ENCODE data around the gene CALY.

The CALY gene

DNA sequence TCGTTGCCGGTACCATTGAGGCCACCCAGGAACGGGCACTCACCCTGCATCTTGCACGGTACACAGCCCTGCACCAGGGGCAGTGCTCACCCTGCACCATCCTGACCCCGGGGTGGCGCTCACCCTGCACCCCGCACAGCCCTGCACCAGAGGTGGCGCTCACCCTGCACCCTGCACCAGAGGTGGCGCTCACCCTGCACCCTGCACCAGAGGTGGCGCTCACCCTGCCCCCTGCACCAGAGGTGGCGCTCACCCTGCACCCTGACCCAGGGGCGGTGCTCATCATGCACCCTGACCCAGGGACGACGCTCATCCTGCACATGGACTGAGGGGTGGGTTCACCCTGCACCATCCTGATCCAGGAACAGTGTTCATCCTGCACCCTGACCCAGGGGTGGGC is 34.5 kb downstream of the CALY start:
- Histone ChIP-seq H3K36me3 (ENCODE audit: control insufficient read depth, insufficient read depth, low read length) (peaks cover 18% of the 10 kb centered on the region), H3K27me3 (ENCODE audit: control insufficient read depth, insufficient read depth, low read length, poor library complexity, severe bottlenecking) (no peaks in the 10 kb centered on the region), H3K4me1 (ENCODE audit: control insufficient read depth, insufficient read depth, low read length) (no peaks in the 10 kb centered on the region), H3K27ac (ENCODE audit: insufficient read depth, low read depth, low read length, poor library complexity, severe bottlenecking) (no peak overlapping the region), H3K4me3 (ENCODE audit: insufficient read depth, low read depth, low read length) (no peak overlapping the region), H3K9me3 (ENCODE audit: control insufficient read depth, low read length) (no peaks in the 10 kb centered on the region)
- 92 to 94% methylated on average over 14 of the region's 14 CpGs for WGBS, 2 experiments

DNA sequence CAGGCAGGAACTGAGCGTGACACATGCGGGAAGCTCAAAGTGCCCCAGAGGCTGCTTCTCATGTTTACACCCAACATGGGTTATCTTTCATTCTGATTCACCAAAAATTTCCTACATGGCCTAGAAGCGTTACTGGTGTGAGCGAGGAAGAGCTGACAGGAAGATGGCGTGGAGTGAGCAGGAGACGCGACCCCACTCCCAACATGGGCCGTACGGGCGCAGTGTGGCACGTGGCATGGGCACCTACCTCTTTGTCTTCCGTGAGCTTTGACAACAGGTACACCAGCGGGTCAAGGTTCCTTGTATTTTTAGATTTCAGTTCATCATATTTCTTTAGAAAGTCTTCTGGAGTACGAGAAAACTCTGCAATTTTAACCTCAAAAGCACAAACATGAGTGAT is 37.0 kb downstream of the CALY start:
- H3K4me1 ChIP-seq (ENCODE audit: control insufficient read depth, insufficient read depth, low read length) = no peaks in the 10 kb centered on the region
- H3K9me3 ChIP-seq (ENCODE audit: control insufficient read depth, low read length) = no peaks in the 10 kb centered on the region
- H3K27ac ChIP-seq (ENCODE audit: insufficient read depth, low read depth, low read length, poor library complexity, severe bottlenecking) = no peak overlapping the region
- H3K27me3 ChIP-seq (ENCODE audit: control insufficient read depth, insufficient read depth, low read length, poor library complexity, severe bottlenecking) = no peaks in the 10 kb centered on the region
- peaks cover 23% of the 10 kb centered on the region for H3K36me3 ChIP-seq (ENCODE audit: control insufficient read depth, insufficient read depth, low read length)
- no peak overlapping the region for H3K4me3 ChIP-seq (ENCODE audit: insufficient read depth, low read depth, low read length)
- 95 to 97% methylated on average over 13 to 14 of the region's 14 CpGs for WGBS, 2 experiments

DNA sequence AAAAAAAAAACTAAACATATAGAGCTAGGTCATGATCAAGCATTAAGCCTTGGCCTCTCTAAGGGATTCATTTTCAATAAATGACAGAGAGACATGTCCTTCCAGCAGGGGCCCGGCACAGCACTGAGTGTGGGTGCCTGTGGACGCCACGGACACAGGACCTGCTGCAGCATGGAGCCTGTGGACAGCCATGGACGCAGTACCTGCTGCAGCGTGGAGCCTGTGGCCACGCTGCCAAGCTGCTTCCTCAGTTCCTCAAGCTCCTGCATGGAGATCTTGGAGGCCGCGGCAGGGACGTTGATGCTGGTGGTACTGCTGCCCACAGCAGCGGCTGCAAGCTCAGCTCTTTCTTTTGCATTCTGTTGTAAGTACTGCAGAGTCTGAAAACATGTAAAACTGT is 37.5 kb downstream of the CALY start:
- Histone ChIP-seq H3K27ac (ENCODE audit: insufficient read depth, low read depth, low read length, poor library complexity, severe bottlenecking) (no peak overlapping the region), H3K4me3 (ENCODE audit: insufficient read depth, low read depth, low read length) (no peak overlapping the region), H3K36me3 (ENCODE audit: control insufficient read depth, insufficient read depth, low read length) (peaks cover 28% of the 10 kb centered on the region), H3K4me1 (ENCODE audit: control insufficient read depth, insufficient read depth, low read length) (no peaks in the 10 kb centered on the region), H3K9me3 (ENCODE audit: control insufficient read depth, low read length) (no peaks in the 10 kb centered on the region), H3K27me3 (ENCODE audit: control insufficient read depth, insufficient read depth, low read length, poor library complexity, severe bottlenecking) (no peaks in the 10 kb centered on the region)
- WGBS, 2 experiments = 95 to 97% methylated on average over 10 of the region's 10 CpGs

DNA sequence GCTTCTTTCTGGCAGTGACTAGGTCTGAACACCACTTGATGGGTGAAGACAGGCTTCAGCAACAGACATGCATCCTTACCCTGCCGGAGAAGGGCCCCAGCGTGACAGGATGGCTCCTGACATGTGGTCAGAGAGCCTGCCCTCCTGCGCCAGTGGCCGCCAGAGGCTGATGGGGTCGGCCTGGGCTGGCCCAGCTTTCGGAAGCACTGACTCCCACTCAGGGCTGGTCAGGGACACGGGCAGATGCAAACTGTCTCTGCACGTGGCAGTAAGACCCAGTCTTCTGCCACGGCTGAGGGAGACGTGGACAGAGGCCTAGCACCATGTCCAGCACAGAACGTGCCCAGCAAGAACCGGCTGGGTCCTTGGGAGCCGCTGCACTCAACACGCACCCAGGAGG is 38.2 kb downstream of the CALY start:
- 95 to 96% methylated on average over 14 of the region's 14 CpGs for WGBS, 2 experiments
- Histone ChIP-seq H3K9me3 (ENCODE audit: control insufficient read depth, low read length) (no peaks in the 10 kb centered on the region), H3K27ac (ENCODE audit: insufficient read depth, low read depth, low read length, poor library complexity, severe bottlenecking) (no peak overlapping the region), H3K4me3 (ENCODE audit: insufficient read depth, low read depth, low read length) (no peak overlapping the region), H3K36me3 (ENCODE audit: control insufficient read depth, insufficient read depth, low read length) (peaks cover 34% of the 10 kb centered on the region), H3K4me1 (ENCODE audit: control insufficient read depth, insufficient read depth, low read length) (no peaks in the 10 kb centered on the region), H3K27me3 (ENCODE audit: control insufficient read depth, insufficient read depth, low read length, poor library complexity, severe bottlenecking) (no peaks in the 10 kb centered on the region)

DNA sequence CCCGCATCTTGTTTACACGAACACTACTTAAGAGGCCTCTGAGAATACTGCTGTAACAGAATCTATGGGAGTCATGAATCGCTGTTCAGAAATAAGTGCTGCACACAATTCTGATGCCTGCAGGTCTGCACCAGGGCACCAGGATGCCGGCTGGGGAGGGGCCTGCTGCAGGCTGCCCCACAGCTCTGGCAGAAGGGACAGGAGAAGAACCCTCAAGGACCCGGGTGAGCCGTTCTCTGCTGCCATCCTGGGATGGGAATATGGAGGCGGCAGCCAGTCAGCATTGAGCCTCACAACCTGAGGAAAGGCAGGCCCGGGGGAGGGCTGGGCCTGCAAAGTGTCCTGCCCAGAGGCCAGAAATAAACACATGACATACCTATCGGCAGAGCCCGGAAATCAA is 39.2 kb downstream of the CALY start:
- Histone ChIP-seq H3K4me3 (ENCODE audit: insufficient read depth, low read depth, low read length) (no peak overlapping the region), H3K4me1 (ENCODE audit: control insufficient read depth, insufficient read depth, low read length) (no peaks in the 10 kb centered on the region), H3K36me3 (ENCODE audit: control insufficient read depth, insufficient read depth, low read length) (peaks cover 34% of the 10 kb centered on the region), H3K27ac (ENCODE audit: insufficient read depth, low read depth, low read length, poor library complexity, severe bottlenecking) (no peak overlapping the region), H3K9me3 (ENCODE audit: control insufficient read depth, low read length) (no peaks in the 10 kb centered on the region), H3K27me3 (ENCODE audit: control insufficient read depth, insufficient read depth, low read length, poor library complexity, severe bottlenecking) (no peaks in the 10 kb centered on the region)
- WGBS, 2 experiments = 97% methylated on average over 10 of the region's 10 CpGs

DNA sequence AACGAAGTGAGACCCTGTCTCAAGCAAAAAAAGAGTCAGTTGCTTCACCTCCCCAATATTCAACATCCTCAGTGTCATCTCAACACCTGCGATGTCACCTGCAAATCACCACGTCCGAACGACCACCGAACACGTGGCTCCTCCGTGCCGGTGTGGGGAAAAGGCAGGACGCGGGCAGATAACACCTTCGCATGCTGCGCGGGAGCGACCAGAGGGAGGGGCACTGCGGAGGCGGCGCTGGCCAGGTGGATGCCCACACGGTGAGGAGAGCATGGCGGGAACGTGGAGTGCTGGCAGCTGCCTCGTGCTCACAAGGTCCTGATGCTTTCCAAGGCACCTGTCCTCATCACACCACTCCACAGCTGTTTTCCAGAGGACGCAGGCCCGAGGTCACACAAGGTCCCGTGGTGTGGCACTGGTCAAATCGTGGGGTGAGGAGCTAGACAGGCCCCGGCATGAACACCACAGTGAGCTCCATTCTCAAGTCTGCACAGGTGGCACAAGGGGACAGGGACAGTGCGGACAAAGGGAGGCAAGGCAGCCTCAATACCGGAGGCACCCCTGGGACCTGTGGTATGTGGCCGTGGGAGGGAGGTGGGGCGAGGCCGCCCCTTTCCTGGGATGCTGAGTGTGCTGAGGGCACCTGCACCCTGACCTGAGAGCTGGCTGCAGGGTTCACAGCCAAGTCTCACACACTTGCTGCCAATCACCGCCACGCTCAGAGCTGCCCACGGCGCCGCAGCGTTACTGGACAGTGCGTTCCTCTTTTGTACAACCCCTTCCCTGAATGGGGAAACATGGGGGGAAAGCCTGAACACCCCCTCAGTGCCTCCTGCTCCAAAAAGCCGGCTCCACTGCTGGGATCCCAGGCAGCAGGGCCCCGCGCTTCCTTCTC is 41.0 kb downstream of the CALY start:
- Histone ChIP-seq H3K4me3 (ENCODE audit: insufficient read depth, low read depth, low read length) (no peak overlapping the region), H3K4me1 (ENCODE audit: control insufficient read depth, insufficient read depth, low read length) (no peaks in the 10 kb centered on the region), H3K36me3 (ENCODE audit: control insufficient read depth, insufficient read depth, low read length) (peaks cover 36% of the 10 kb centered on the region), H3K27ac (ENCODE audit: insufficient read depth, low read depth, low read length, poor library complexity, severe bottlenecking) (no peak overlapping the region), H3K9me3 (ENCODE audit: control insufficient read depth, low read length) (no peaks in the 10 kb centered on the region), H3K27me3 (ENCODE audit: control insufficient read depth, insufficient read depth, low read length, poor library complexity, severe bottlenecking) (no peaks in the 10 kb centered on the region)
- WGBS, 2 experiments = 96% methylated on average over 42 of the region's 42 CpGs

DNA sequence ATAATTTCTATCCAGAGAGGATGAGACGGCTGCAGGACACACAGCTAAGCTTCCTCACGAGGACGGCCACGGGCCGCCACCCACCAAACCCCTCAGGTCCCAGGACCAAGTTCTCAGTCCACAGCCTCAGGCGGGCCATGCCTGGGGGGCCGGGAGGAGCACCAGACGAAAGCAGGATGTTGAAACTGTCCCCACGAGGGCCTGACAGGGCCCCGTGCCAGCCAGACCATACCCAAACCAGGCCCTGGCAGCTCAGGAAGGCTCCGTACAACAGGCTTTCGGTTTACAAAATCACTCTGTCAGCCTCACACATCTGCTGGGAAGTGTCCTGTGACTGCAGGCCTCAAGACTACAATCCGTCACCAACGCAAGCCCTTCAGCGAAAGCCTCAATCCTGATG is 42.5 kb downstream of the CALY start:
- no peaks in the 10 kb centered on the region for H3K4me1 ChIP-seq (ENCODE audit: control insufficient read depth, insufficient read depth, low read length)
- H3K27me3 ChIP-seq (ENCODE audit: control insufficient read depth, insufficient read depth, low read length, poor library complexity, severe bottlenecking) = no peaks in the 10 kb centered on the region
- WGBS, 2 experiments = 95 to 96% methylated on average over 15 of the region's 15 CpGs
- no peak overlapping the region for H3K27ac ChIP-seq (ENCODE audit: insufficient read depth, low read depth, low read length, poor library complexity, severe bottlenecking)
- H3K4me3 ChIP-seq (ENCODE audit: insufficient read depth, low read depth, low read length) = no peak overlapping the region
- no peaks in the 10 kb centered on the region for H3K9me3 ChIP-seq (ENCODE audit: control insufficient read depth, low read length)
- peaks cover 40% of the 10 kb centered on the region for H3K36me3 ChIP-seq (ENCODE audit: control insufficient read depth, insufficient read depth, low read length)

DNA sequence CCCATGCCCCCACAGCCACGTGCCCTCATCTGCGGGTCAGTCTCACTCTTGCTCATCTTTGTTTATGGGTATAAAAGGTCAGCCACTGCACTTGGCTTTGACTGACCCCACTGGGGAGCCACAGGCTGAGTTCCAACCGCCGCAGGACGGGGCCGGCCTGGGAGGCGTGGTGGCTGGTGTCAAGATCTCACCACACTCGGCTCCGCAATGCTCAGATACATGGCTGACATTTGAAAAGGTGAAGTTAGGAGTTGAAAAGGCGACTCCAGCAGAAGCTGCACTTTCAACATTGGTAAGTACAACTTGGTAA is 42.9 kb downstream of the CALY start:
- Histone ChIP-seq H3K27ac (ENCODE audit: insufficient read depth, low read depth, low read length, poor library complexity, severe bottlenecking) (no peak overlapping the region), H3K36me3 (ENCODE audit: control insufficient read depth, insufficient read depth, low read length) (peaks cover 42% of the 10 kb centered on the region), H3K4me1 (ENCODE audit: control insufficient read depth, insufficient read depth, low read length) (no peaks in the 10 kb centered on the region), H3K4me3 (ENCODE audit: insufficient read depth, low read depth, low read length) (no peak overlapping the region), H3K27me3 (ENCODE audit: control insufficient read depth, insufficient read depth, low read length, poor library complexity, severe bottlenecking) (no peaks in the 10 kb centered on the region), H3K9me3 (ENCODE audit: control insufficient read depth, low read length) (no peaks in the 10 kb centered on the region)
- WGBS, 2 experiments = 96 to 98% methylated on average over 10 of the region's 10 CpGs

DNA sequence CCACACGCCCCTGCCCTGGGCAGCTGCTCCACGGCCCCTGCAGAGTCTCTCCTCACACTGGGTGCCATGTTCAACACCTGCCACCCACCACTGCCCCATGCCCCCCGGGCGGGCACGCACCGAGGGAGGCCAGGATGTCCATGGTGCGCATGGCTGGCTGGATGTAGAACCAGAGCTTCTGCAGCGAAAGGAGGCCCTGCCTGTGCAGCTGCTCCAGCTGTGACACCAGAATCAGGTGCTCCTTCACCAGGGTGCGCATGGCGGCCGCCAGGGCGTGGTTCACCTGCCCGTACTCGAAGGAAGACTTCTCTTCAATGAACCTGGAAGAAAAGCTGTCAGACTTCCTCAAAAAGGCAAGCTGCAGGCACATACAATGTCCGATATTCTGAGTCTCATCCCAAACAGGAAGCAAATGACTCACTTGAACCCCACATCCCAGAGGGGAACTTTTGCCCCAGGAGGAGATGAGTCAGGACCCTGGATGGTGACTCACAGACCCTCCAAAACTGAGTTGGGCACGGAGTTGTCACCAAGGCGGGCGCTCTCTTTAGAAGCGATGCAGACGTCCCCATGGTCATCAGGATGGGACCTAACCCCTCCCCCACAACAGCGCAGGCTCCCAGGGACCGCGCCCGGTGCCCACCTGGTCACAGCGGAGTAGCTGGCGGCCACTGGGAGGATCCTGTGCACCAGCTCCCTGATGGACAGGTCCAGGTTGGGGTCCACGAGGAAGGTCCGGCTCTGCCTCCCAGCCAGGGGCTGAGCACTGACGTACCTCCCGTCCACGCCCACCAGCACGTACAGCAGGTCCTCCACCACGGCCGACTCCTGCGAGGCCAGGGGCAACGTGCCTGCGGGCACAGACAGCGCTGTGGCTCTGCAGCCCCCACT is 43.5 kb downstream of the CALY start:
- H3K4me3 ChIP-seq (ENCODE audit: insufficient read depth, low read depth, low read length) = no peak overlapping the region
- no peaks in the 10 kb centered on the region for H3K9me3 ChIP-seq (ENCODE audit: control insufficient read depth, low read length)
- H3K36me3 ChIP-seq (ENCODE audit: control insufficient read depth, insufficient read depth, low read length) = peaks cover 36% of the 10 kb centered on the region
- H3K27me3 ChIP-seq (ENCODE audit: control insufficient read depth, insufficient read depth, low read length, poor library complexity, severe bottlenecking) = no peaks in the 10 kb centered on the region
- no peak overlapping the region for H3K27ac ChIP-seq (ENCODE audit: insufficient read depth, low read depth, low read length, poor library complexity, severe bottlenecking)
- WGBS, 2 experiments = 95 to 96% methylated on average over 38 of the region's 38 CpGs
- H3K4me1 ChIP-seq (ENCODE audit: control insufficient read depth, insufficient read depth, low read length) = no peaks in the 10 kb centered on the region

DNA sequence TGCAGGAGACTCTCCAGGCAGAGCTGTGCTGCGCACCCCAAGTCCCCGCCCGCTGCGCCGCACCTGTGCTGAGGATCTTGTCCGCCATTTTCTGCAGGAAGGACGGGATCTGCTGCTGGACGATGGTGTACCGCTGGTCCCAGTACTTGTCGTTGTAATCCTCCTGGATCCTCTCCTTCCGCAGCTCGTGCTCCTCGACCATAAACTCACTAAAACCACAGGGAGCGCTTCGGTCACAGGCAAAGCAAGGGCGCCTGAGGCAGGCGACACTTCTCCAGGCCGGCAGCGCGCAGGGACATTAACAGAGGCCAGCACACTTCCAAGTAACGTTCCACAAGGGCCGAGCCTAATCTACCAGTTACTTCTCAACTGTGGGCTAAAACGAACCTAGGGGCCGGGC is 46.9 kb downstream of the CALY start:
- Histone ChIP-seq H3K9me3 (ENCODE audit: control insufficient read depth, low read length) (no peaks in the 10 kb centered on the region), H3K27me3 (ENCODE audit: control insufficient read depth, insufficient read depth, low read length, poor library complexity, severe bottlenecking) (no peaks in the 10 kb centered on the region), H3K4me1 (ENCODE audit: control insufficient read depth, insufficient read depth, low read length) (no peaks in the 10 kb centered on the region), H3K4me3 (ENCODE audit: insufficient read depth, low read depth, low read length) (no peak overlapping the region), H3K36me3 (ENCODE audit: control insufficient read depth, insufficient read depth, low read length) (peaks cover 35% of the 10 kb centered on the region), H3K27ac (ENCODE audit: insufficient read depth, low read depth, low read length, poor library complexity, severe bottlenecking) (no peak overlapping the region)
- WGBS, 2 experiments = 89 to 95% methylated on average over 24 of the region's 24 CpGs
